ENCODE data around the gene EIF2A.
"Not testable (repeated sequence)": the region's sequence is repeated elsewhere in the genome, so short reads cannot be mapped to it uniquely, and the experiment has no call there.

The EIF2A gene

GRCh38 chr3:150603153-150603979, 56.8 kb downstream of the EIF2A start, which contains the start of gene SELENOT:
Gene SELENOT, plus strand, starts transcription at chr3:150603321. Its CDS starts 42 bp downstream, at chr3:150603363.
- peak; percentile 96 for DNase-seq

- DNase-seq: no peak
Measured at GRCh38 chr3:150603980-150604319, 57.4 kb downstream of the EIF2A start.

- no peak for DNase-seq
Measured at GRCh38 chr3:150605998-150606641, 59.5 kb downstream of the EIF2A start.

GRCh38 chr3:150607267-150608065, 60.9 kb downstream of the EIF2A start:
- DNase-seq: no peak

GRCh38 chr3:150609988-150610387, 63.4 kb downstream of the EIF2A start:
- DNase-seq: no peak

GRCh38 chr3:150610785-150611184, 64.2 kb downstream of the EIF2A start:
- DNase-seq: no peak

GRCh38 chr3:150611666-150612065, 65.1 kb downstream of the EIF2A start:
- no peak for DNase-seq

- no peak for DNase-seq
Measured at GRCh38 chr3:150612494-150612893, 65.9 kb downstream of the EIF2A start.

- no peak for DNase-seq
Measured at GRCh38 chr3:150613034-150613433, 66.4 kb downstream of the EIF2A start.

GRCh38 chr3:150613709-150614480, 67.3 kb downstream of the EIF2A start:
- DNase-seq: no peak

- no peak for DNase-seq
Measured at GRCh38 chr3:150620002-150620689, 73.6 kb downstream of the EIF2A start.

- DNase-seq: not testable (repeated sequence)
Measured at GRCh38 chr3:150622955-150623354, 76.4 kb downstream of the EIF2A start.

GRCh38 chr3:150623945-150624344, 77.4 kb downstream of the EIF2A start:
- DNase-seq: peak; percentile 39

GRCh38 chr3:150626148-150626930, 79.8 kb downstream of the EIF2A start:
- no peak for DNase-seq

GRCh38 chr3:150627557-150627956, 81.0 kb downstream of the EIF2A start:
- DNase-seq: peak; percentile 49

GRCh38 chr3:150631515-150632221, 85.1 kb downstream of the EIF2A start:
- DNase-seq: no peak

- DNase-seq: no peak
Measured at GRCh38 chr3:150635076-150635475, 88.5 kb downstream of the EIF2A start.

- no peak for DNase-seq
Measured at GRCh38 chr3:150635526-150635925, 88.9 kb downstream of the EIF2A start.
